ENCODE results near the gene TRIM61.
"Not testable (repeated sequence)": the region's sequence is repeated elsewhere in the genome, so short reads cannot be mapped to it uniquely, and the experiment has no call there.

The TRIM61 gene

DNA sequence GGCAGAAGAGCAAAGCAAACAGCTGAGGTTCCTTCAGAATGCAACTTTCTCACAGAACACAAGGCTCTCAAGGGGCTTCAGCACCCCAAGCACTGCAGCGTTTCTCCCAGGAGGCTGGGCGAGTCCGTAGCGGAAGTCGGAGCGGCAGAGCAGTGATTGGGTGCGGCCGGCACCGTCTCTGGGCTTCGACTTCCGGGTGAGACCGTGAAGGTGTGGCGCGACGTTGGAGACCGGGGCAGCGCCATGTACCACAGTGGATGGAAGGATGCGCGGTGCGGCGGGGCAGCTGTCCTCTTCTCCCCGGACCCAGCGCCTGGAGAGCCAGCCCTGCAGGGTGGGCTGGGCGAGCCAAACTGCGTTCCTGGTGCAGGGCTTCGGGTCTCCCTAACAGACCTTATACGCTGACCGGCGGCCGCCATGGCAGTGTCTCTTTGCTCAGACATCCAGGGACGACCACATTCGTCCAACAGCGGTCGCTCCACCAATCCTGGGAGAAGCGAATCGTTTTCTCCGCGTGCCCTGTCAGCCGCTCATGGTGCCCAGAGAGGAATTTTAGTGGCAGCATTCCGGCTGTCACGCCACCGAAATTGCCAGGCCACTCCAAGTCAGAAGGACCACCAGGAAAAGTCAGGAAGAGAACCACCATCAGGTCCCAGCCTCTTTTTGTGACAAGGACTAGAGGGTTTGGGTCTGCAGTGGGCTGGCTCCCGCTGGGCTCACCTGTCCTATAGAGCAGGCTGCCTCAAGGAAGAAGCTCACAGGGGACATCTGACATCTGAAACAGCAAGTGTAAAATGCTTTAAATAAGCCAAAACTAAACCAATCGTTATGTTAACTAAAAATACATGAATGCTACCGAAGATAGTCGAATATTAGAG, 20.5 kb downstream of the TRIM61 start:
- peak; percentile 61 to 62 for DNase-seq (ENCODE audit: low read depth in 2 of 2)

DNA sequence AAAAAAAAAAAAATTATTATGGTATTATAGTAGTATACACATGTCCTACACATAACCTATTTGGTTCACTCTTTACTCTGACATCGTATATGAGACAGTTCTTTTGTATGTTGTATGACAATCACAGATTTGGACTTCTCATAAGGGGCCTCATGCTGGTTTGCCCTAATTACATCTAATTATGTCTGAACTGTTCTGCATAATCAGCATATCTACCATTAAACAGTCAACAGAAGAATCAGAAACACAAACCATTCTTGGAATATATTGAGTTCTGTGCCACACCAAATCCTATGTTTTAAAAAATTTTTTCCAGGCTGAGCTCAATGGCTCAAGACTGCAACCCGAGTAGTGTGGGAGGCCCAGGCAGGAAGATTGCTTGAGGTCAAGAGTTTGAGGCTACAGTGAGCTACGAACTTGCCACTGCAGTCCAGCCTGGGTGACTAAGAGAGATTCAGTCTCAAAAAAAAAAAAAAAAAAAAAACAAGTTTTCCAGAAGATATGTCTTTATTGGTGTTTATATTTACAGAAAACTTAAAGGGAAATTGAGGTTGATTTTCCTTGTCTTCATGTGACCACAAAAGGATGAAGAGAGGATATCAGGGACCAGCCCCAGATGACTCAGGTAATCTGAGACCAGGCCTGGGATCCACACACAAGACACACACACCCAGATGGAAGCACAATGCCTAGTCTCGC, 22.2 kb downstream of the TRIM61 start:
- DNase-seq (ENCODE audit: low read depth in 2 of 2): no peak

- no peak for DNase-seq (ENCODE audit: low read depth in 2 of 2)
These were observed 24.9 kb downstream of the TRIM61 start for GRCh38 chr4:164952551-164952950.

GRCh38 chr4:164949448-164950143, 27.9 kb downstream of the TRIM61 start:
- no peak for DNase-seq (ENCODE audit: low read depth in 2 of 2)

DNA sequence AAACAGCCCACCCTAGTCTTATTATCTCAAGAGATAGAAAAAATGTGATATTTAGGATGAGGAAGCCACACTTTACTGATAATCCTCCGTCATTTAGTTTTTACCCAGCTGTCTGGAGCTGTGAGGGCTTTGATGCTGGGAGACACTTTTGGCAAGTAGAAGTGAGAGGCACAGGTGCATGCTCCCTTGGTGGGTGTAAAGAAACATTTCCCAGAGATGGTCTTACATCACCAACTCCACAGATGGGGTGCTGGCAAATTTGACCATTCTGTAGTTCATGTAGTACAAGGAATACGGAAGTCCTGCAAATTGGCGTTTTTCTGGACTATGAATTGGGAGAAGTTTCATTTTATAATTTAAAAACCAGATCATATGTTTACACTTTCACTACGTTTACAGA, 28.5 kb downstream of the TRIM61 start:
- no peak for DNase-seq (ENCODE audit: low read depth in 2 of 2)

- not testable (repeated sequence) for DNase-seq (ENCODE audit: low read depth in 2 of 2)
These were observed 29.5 kb downstream of the TRIM61 start for GRCh38 chr4:164948006-164948405.

DNA sequence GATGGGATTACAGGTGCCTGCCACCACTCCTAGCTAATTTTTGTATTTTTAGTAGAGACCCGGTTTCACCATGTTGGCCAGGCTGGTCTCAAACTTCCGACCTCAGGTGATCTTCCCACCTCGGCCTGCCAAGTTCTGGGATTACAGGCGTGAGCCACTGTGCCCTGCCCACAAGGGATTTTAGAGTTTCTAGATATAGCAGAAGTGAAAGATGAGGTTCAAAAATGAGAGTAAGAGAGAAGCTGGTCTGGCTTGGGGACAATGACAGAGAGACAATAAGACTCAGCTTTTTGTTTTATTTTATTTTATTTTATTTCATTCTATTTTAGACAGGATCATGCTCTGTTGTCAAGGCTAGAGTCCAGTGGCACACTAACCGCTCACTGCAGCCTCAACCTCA, 30.6 kb downstream of the TRIM61 start:
- no peak for DNase-seq (ENCODE audit: low read depth in 2 of 2)

- DNase-seq (ENCODE audit: low read depth in 2 of 2): no peak
These were observed 32.3 kb downstream of the TRIM61 start for GRCh38 chr4:164945146-164945545.

GRCh38 chr4:164943192-164943591, 34.3 kb downstream of the TRIM61 start:
- no peak for DNase-seq (ENCODE audit: low read depth in 2 of 2)

- no peak for DNase-seq (ENCODE audit: low read depth in 2 of 2)
These were observed 39.7 kb downstream of the TRIM61 start for GRCh38 chr4:164937576-164938270.

- not testable (repeated sequence) for DNase-seq (ENCODE audit: low read depth in 2 of 2)
These were observed 41.4 kb downstream of the TRIM61 start for GRCh38 chr4:164935865-164936606.

DNA sequence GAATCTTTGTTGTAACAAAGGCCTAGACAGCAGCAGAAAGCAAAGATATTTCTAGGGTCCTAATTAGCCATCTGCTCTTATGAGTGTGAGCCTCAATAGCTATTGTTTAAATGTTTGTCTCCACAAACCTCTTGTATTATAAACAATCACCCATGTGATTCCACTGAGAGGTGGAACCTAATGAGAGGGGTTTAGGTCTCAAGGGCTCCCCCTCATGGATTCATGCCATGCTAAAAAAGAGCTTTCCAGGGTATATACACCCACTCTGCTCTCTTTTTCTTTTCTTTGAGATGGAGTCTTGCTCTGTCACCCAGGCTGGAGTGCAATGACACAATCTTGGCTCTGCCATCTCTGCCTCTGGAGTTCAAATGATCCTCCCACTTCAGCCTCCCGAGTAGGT, 42.1 kb downstream of the TRIM61 start:
- DNase-seq (ENCODE audit: low read depth in 2 of 2): no peak

DNA sequence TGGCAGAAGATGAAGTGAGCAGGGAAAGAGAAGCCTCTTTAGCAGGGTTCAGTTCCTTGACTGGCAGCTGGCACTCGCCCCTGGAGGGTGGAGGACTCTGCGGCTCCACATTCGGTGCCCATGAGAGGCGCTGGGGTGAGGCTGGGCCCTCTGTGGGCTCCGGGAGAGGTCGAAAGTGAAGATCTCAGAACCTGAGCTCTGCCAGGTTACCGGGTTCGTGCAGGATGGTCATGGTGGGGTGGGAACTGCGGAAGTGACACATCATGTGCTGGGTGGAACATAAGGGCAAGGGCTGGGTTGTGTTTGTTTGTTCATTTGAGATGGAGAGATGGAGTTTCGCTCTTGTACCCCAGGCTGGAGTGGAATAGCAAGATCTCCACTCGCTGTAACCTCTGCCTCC, 44.2 kb downstream of the TRIM61 start:
- no peak for DNase-seq (ENCODE audit: low read depth in 2 of 2)

GRCh38 chr4:164931551-164932324, 45.7 kb downstream of the TRIM61 start:
- no peak for DNase-seq (ENCODE audit: low read depth in 2 of 2)

DNA sequence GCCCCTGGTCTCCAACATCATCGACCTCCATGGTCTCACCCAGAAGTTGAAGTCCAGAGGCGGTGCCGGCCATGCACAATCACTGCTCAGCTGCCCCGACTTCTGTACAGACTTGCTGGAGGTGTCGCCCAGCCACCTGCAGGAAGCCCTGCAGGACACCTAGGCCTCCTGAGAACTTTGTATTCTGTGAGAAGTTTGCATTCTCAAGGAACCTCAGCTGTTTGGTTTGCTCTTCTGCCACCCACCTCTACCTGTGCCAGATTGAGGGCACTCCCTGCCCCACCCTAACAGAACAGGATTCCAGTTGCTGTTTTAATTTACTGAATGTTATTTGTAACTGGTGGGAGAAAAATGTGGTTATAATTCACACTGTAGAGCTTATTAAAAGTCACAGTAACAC, 46.8 kb downstream of the TRIM61 start:
- no peak for DNase-seq (ENCODE audit: low read depth in 2 of 2)

GRCh38 chr4:164927101-164927500, 50.4 kb downstream of the TRIM61 start:
- not testable (repeated sequence) for DNase-seq (ENCODE audit: low read depth in 2 of 2)

- DNase-seq (ENCODE audit: low read depth in 2 of 2): no peak
These were observed 51.2 kb downstream of the TRIM61 start for GRCh38 chr4:164926301-164926700.

DNA sequence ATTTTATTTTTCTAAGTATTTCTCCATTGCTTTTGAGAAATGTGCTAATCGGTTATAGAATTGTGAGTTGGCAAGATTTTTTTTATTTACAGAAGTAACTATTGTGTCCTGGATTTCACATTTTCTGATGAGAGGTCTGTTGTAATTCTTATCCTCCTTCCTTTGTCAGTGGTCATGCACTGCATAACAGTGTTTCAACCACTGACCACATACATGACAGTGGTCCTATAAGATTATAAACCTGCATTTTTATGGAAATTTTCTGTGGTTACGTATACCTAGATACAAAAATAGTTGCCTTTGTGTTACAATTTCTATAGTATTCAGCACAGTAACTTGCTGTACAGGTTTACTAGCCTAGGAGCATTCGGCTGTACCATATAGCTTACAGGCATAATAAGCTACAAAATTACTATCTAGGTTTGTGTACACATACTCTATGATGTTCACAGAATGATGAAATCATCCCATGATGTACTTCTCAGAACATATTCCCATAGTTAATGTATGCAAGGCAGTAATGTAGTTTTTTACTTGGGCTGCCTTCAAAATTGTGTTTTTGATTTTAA, 52.7 kb downstream of the TRIM61 start:
- DNase-seq (ENCODE audit: low read depth in 2 of 2): no peak

- DNase-seq (ENCODE audit: low read depth in 2 of 2): no peak
These were observed 58.5 kb downstream of the TRIM61 start for GRCh38 chr4:164918956-164919355.
